Activated CD8-positive, alpha-beta memory T cell treated with anti-CD3 and anti-CD28 coated beads for 48 hours (primary cell): ENCODE data around the gene SPC25.
"Not testable (repeated sequence)": the region's sequence is repeated elsewhere in the genome, so short reads cannot be mapped to it uniquely, and the experiment has no call there.

Source experiments
- DNase-seq, 3 experiments: peaks; one replicate each; pipeline ENCODE4 v3.0.0-alpha.2; 2020; ENCODE audit warnings: low read depth in 2 of 3, low spot score in 2 of 3

SPC25 gene

GRCh38 chr2:168890006-168890782 is at the start of gene SPC25:
Gene SPC25 (minus strand): TSS chr2:168890430. CDS start chr2:168889519, 911 bp downstream.
- DNase-seq: peak; percentile 60 to 76 (median 65)

GRCh38 chr2:168939918-168940317 is 49.7 kb upstream of the SPC25 start:
- DNase-seq: no peak

GRCh38 chr2:168939061-168939460 is 48.8 kb upstream of the SPC25 start:
- no peak for DNase-seq

- DNase-seq: no peak
Observed at GRCh38 chr2:168935810-168936581, 45.8 kb upstream of the SPC25 start.

GRCh38 chr2:168934826-168935225 is 44.6 kb upstream of the SPC25 start:
- no peak for DNase-seq

GRCh38 chr2:168932174-168932573 is 41.9 kb upstream of the SPC25 start:
- not testable (repeated sequence) for DNase-seq

GRCh38 chr2:168930242-168930641 is 40.0 kb upstream of the SPC25 start:
- no peak for DNase-seq

- no peak for DNase-seq
Observed at GRCh38 chr2:168929031-168929430, 38.8 kb upstream of the SPC25 start.

- no peak for DNase-seq
Observed at GRCh38 chr2:168928113-168928831, 38.0 kb upstream of the SPC25 start.

GRCh38 chr2:168926621-168927386 is 36.6 kb upstream of the SPC25 start:
- DNase-seq: no peak

GRCh38 chr2:168920504-168921157 is 30.4 kb upstream of the SPC25 start:
- no peak for DNase-seq

- DNase-seq: no peak
Observed at GRCh38 chr2:168916331-168916675, 26.1 kb upstream of the SPC25 start.

GRCh38 chr2:168915441-168916330 is 25.5 kb upstream of the SPC25 start:
- DNase-seq: no peak

GRCh38 chr2:168913495-168913894 is 23.3 kb upstream of the SPC25 start:
- DNase-seq: no peak

- no peak for DNase-seq
Observed at GRCh38 chr2:168912901-168913369, 22.7 kb upstream of the SPC25 start.

GRCh38 chr2:168912466-168912865 is 22.2 kb upstream of the SPC25 start:
- DNase-seq: no peak

- DNase-seq: no peak
Observed at GRCh38 chr2:168910330-168910729, 20.1 kb upstream of the SPC25 start.

- no peak for DNase-seq
Observed at GRCh38 chr2:168907940-168908662, 17.9 kb upstream of the SPC25 start.

- DNase-seq: no peak
Observed at GRCh38 chr2:168904358-168904757, 14.1 kb upstream of the SPC25 start.
